Panc1 (cell line): ENCODE data around the gene WLS. TPM values are rescaled to one million over a fixed set of nuclear protein-coding genes. Genes with fewer than 3 reads are reported as not detected.

Experiments used
- ATAC-seq: fragments of 200-7000 bp; cut with Tn5 transposase; 2 replicates; pipeline ENCODE4 v1.9.1; 2020; ENCODE audit warnings: mild to moderate bottlenecking, moderate library complexity
- BruUV-seq: library from RNA; stranded (reverse); fragments of 400-500 nt; replicated peaks from 2 replicates; lab custom pipeline; 2021; lab: Mats Ljungman, UMichigan
- CTCF ChIA-PET: fragments of 300-600 bp; sonication (Branson Sonifier 250); formaldehyde crosslinking; loops from one replicate; lab custom pipeline; 2022; ENCODE audit warnings: antibody characterized with exemption; lab: Charles Lee
- POLR2A ChIA-PET: fragments of 300-600 bp; sonication (Branson Sonifier 250); formaldehyde crosslinking; loops from one replicate; lab custom pipeline; 2022; ENCODE audit warnings: antibody characterized with exemption; lab: Charles Lee
- DNase-seq: peaks from one replicate; pipeline ENCODE4 v3.0.0-alpha.2; 2010; ENCODE audit warnings: low read depth, low spot score
- H3K27ac ChIP-seq: 2 replicates; pipeline ENCODE4 v1.5.1; 2011; ENCODE audit warnings: mild to moderate bottlenecking, low read length, inconsistent platforms
- H3K27me3 ChIP-seq: fragments of 200-500 bp; sonication (Bioruptor generic); 2 replicates; pipeline ENCODE4 v1.6.0; 2014; ENCODE audit warnings: low read length, inconsistent platforms; ENCODE audit not compliant: control insufficient read depth, insufficient read depth
- H3K36me3 ChIP-seq: fragments of 200-500 bp; sonication (Bioruptor generic); 2 replicates; pipeline ENCODE4 v1.5.1; 2014; ENCODE audit warnings: inconsistent platforms, mild to moderate bottlenecking, low read length, moderate library complexity; ENCODE audit not compliant: control insufficient read depth, insufficient read depth
- H3K4me1 ChIP-seq: 2 replicates; pipeline ENCODE4 v1.5.1; 2011; ENCODE audit warnings: inconsistent platforms, mild to moderate bottlenecking, low read length, moderate library complexity; ENCODE audit not compliant: control insufficient read depth, insufficient read depth
- H3K4me3 ChIP-seq, 2 experiments: 2 replicates each; pipeline ENCODE4 v1.5.1; 2011 to 2012; ENCODE audit warnings: low read depth in 2 of 2, low read length in 2 of 2, mild to moderate bottlenecking in 2 of 2, inconsistent platforms in 1 of 2, moderate library complexity in 1 of 2
- H3K9me3 ChIP-seq: fragments of 200-500 bp; sonication (Bioruptor generic); 2 replicates; pipeline ENCODE4 v1.5.1; 2014; ENCODE audit warnings: low read depth, mild to moderate bottlenecking, inconsistent platforms, low read length, moderate library complexity; ENCODE audit not compliant: control insufficient read depth, insufficient read depth
- POLR2AphosphoS5 ChIP-seq: IDR thresholded peaks from 2 replicates; pipeline ENCODE4 v1.6.1; 2012; ENCODE audit warnings: mild to moderate bottlenecking, low read depth, low read length, moderate library complexity
- SIN3A ChIP-seq: IDR thresholded peaks from 2 replicates; pipeline ENCODE4 v1.6.1; 2012; ENCODE audit warnings: low read depth, mild to moderate bottlenecking, low read length, moderate library complexity, borderline replicate concordance; ENCODE audit not compliant: insufficient read depth
- TCF7L2 ChIP-seq: IDR thresholded peaks from 2 replicates; pipeline ENCODE4 v1.6.1; 2011; ENCODE audit warnings: mild to moderate bottlenecking, low read depth, low read length, inconsistent platforms
- in situ Hi-C: cut with HindIII; loops from 2 replicates; pipeline ENCODE4 v1.10.0; 2016; ENCODE audit warnings: low sequenced_read_pairs, low pct_unique_long_range_greater_than_20kb
- intact Hi-C: fragments of 100-400 bp; cut with micrococcal nuclease; formaldehyde crosslinking; loops from one replicate; pipeline ENCODE4 v1.10.0; 2022; ENCODE audit not compliant: unreplicated experiment
- total RNA-seq: library from RNA; stranded (reverse); gene quantifications from one replicate; pipeline ENCODE4 v1.2.1, GENCODE V29; 2021; ENCODE audit not compliant: unreplicated experiment
- TF ChIP-seq, protein P1 (sequence below): fragments of 450-650 bp; IDR thresholded peaks from 2 replicates; pipeline ENCODE4 v1.5.1; 2017; ENCODE audit warnings: mild to moderate bottlenecking
- TF ChIP-seq, protein P2 (sequence below), 2 experiments: IDR thresholded peaks; 2 replicates each; pipeline ENCODE4 v1.6.1; 2011 to 2012; ENCODE audit warnings: low read depth in 2 of 2, control low read depth in 1 of 2, low read length in 1 of 2, mild to moderate bottlenecking in 1 of 2, moderate library complexity in 1 of 2; ENCODE audit not compliant: insufficient read depth in 1 of 2

WLS gene
- total RNA-seq, 1 experiment from 2014 or later = 29.6 TPM

DNA sequence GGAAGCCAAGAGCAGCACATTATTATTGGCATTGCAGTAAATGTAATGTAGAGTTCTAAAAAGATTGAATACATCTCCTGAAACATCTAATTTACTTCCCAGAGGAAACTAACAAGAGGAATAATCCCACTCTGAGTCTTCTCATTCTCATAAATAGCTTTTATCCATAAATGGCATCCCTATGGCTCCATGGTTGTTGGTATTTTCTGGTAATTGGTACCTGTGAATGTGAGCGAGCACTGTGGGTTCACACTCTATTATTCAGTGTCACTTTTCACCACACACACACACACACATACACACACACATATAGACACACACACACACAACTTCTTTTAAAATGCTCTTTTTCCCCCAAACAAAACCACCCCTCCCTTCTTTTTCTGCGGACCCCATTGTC lies 4.7 kb upstream of the WLS start:
- ChIA-PET CTCF (no interaction called here), POLR2A (no interaction called here)
- TF ChIP-seq SIN3A = no peak
- in situ Hi-C loops (no loop called here), intact Hi-C loops (no loop called here)
- DNase-seq (no peak), ATAC-seq (no peak)
- no peaks in the 10 kb centered on the region for H3K4me1 ChIP-seq
- peaks cover 4% of the 10 kb centered on the region; the same call in 1 of the 2 replicates for H3K27me3 ChIP-seq
- BruUV-seq = no TSS peak
- no peak overlapping the region for H3K27ac ChIP-seq
- H3K9me3 ChIP-seq = no peaks in the 10 kb centered on the region
- H3K4me3 ChIP-seq = no peak overlapping the region
- no peaks in the 10 kb centered on the region; the same call in 1 of the 2 replicates for H3K36me3 ChIP-seq

DNA sequence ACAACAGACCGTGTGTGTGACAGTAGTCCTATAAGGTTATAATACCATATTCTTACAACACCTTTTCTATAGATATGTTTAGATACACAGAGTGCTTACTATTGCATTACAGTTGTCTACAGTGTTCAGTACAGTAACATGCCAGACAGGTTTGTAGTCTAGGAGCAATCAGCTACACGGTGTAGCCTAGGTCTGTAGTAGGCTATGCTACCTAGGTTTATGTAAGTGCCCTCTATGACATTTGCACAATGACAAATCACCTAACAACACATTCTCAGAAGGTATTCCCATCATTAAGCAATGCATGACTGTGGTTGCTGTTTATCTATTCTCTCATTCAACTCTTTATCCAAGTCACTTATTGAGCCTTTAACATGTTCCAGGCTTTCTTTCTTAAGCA lies 1.8 kb upstream of the WLS start:
- ChIA-PET POLR2A (no interaction called here), CTCF (no interaction called here)
- Histone ChIP-seq H3K4me1 (peaks cover 4% of the 10 kb centered on the region; the same call in 1 of the 2 replicates), H3K9me3 (no peaks in the 10 kb centered on the region), H3K4me3 (no peak overlapping the region), H3K36me3 (no peaks in the 10 kb centered on the region; the same call in 1 of the 2 replicates), H3K27ac (no peak overlapping the region), H3K27me3 (peaks cover 4% of the 10 kb centered on the region; the same call in 1 of the 2 replicates)
- in situ Hi-C loops = no loop called here
- ATAC-seq = no peak
- TF ChIP-seq POLR2AphosphoS5 = no peak
- TF ChIP-seq SIN3A = no peak
- TF ChIP-seq, protein P1, sequence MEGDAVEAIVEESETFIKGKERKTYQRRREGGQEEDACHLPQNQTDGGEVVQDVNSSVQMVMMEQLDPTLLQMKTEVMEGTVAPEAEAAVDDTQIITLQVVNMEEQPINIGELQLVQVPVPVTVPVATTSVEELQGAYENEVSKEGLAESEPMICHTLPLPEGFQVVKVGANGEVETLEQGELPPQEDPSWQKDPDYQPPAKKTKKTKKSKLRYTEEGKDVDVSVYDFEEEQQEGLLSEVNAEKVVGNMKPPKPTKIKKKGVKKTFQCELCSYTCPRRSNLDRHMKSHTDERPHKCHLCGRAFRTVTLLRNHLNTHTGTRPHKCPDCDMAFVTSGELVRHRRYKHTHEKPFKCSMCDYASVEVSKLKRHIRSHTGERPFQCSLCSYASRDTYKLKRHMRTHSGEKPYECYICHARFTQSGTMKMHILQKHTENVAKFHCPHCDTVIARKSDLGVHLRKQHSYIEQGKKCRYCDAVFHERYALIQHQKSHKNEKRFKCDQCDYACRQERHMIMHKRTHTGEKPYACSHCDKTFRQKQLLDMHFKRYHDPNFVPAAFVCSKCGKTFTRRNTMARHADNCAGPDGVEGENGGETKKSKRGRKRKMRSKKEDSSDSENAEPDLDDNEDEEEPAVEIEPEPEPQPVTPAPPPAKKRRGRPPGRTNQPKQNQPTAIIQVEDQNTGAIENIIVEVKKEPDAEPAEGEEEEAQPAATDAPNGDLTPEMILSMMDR = no peak
- TF ChIP-seq, protein P2, sequence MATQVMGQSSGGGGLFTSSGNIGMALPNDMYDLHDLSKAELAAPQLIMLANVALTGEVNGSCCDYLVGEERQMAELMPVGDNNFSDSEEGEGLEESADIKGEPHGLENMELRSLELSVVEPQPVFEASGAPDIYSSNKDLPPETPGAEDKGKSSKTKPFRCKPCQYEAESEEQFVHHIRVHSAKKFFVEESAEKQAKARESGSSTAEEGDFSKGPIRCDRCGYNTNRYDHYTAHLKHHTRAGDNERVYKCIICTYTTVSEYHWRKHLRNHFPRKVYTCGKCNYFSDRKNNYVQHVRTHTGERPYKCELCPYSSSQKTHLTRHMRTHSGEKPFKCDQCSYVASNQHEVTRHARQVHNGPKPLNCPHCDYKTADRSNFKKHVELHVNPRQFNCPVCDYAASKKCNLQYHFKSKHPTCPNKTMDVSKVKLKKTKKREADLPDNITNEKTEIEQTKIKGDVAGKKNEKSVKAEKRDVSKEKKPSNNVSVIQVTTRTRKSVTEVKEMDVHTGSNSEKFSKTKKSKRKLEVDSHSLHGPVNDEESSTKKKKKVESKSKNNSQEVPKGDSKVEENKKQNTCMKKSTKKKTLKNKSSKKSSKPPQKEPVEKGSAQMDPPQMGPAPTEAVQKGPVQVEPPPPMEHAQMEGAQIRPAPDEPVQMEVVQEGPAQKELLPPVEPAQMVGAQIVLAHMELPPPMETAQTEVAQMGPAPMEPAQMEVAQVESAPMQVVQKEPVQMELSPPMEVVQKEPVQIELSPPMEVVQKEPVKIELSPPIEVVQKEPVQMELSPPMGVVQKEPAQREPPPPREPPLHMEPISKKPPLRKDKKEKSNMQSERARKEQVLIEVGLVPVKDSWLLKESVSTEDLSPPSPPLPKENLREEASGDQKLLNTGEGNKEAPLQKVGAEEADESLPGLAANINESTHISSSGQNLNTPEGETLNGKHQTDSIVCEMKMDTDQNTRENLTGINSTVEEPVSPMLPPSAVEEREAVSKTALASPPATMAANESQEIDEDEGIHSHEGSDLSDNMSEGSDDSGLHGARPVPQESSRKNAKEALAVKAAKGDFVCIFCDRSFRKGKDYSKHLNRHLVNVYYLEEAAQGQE (IDR thresholded peaks at IDR 0.05; ENCODE audit: insufficient read depth in 1 of 2, low read depth in 2 of 2, low read length in 1 of 2) = no peak
- no peak for TF ChIP-seq TCF7L2
- intact Hi-C loops = no loop called here
- DNase-seq = no peak
- BruUV-seq = no TSS peak

DNA sequence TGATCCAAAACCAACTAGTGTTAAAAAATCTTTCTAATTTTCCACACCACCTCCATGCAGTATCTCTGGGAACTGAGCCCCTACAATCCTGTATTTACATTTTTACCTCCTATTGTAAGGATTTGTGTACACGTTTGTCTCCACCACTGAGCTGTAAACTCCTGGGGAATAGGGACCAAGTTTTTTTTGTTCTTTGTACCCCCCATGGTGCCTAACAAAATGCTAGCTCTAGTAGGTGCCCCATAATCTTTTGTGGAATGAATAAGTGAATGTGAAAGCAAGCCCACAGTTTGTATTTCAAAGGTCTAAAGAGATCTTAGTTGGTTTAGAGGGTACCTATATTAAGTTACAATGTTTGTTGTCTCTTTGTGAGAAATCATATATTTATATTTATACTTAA lies 879 bp upstream of the WLS start:
- DNase-seq (no peak), ATAC-seq (no peak)
- Histone ChIP-seq H3K27ac (no peak overlapping the region), H3K36me3 (no peaks in the 10 kb centered on the region; the same call in 1 of the 2 replicates), H3K9me3 (no peaks in the 10 kb centered on the region), H3K4me3 (peak overlapping the region; percentile 47 to 92; a peak in 3 of 4 replicates), H3K27me3 (peaks cover 4% of the 10 kb centered on the region; the same call in 1 of the 2 replicates), H3K4me1 (peaks cover 4% of the 10 kb centered on the region; the same call in 1 of the 2 replicates)
- CTCF ChIA-PET = no interaction called here
- POLR2A ChIA-PET = no interaction called here
- intact Hi-C loops = no loop called here
- no peak for TF ChIP-seq SIN3A
- TF ChIP-seq, protein P1 = no peak; the same call in 1 of the 2 replicates
- TF ChIP-seq, protein P2 (IDR thresholded peaks at IDR 0.05; ENCODE audit: insufficient read depth in 1 of 2, low read depth in 2 of 2, low read length in 1 of 2) = no peak
- no peak for TF ChIP-seq POLR2AphosphoS5
- TF ChIP-seq TCF7L2 = no peak
- BruUV-seq = no TSS peak
- in situ Hi-C loops = no loop called here
